Esophagus mucosa (tissue), 1 donor: ENCODE measurements around the gene RNFT1. TPM values are rescaled to one million over a fixed set of nuclear protein-coding genes. Genes with fewer than 3 reads are reported as not detected.
"Not testable (repeated sequence)": the region's sequence is repeated elsewhere in the genome, so short reads cannot be mapped to it uniquely, and the experiment has no call there.

Experiments used
- ATAC-seq: fragments of 200-7000 bp; cut with Tn5 transposase; one replicate; pipeline ENCODE4 v1.9.1; 2020
- total RNA-seq: library from RNA; stranded (reverse); gene quantifications from one replicate; pipeline ENCODE4 v1.2.4, GENCODE V29; 2023
- donor health status: DM: yes; HTN: yes; CAD: no.

Gene RNFT1, protein sequence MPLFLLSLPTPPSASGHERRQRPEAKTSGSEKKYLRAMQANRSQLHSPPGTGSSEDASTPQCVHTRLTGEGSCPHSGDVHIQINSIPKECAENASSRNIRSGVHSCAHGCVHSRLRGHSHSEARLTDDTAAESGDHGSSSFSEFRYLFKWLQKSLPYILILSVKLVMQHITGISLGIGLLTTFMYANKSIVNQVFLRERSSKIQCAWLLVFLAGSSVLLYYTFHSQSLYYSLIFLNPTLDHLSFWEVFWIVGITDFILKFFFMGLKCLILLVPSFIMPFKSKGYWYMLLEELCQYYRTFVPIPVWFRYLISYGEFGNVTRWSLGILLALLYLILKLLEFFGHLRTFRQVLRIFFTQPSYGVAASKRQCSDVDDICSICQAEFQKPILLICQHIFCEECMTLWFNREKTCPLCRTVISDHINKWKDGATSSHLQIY
- total RNA-seq, result 10.1 TPM

GRCh38 chr17:59964482-59965328 is at the start of gene RNFT1:
Gene RNFT1 (minus strand): TSS chr17:59964740. CDS start chr17:59964663, 77 bp downstream.
- ATAC-seq, result peak; percentile 97

- not testable (repeated sequence) for ATAC-seq
Observed at GRCh38 chr17:60009326-60009725, 44.8 kb upstream of the RNFT1 start.

GRCh38 chr17:60008377-60008776 is 43.8 kb upstream of the RNFT1 start:
- not testable (repeated sequence) for ATAC-seq

DNA sequence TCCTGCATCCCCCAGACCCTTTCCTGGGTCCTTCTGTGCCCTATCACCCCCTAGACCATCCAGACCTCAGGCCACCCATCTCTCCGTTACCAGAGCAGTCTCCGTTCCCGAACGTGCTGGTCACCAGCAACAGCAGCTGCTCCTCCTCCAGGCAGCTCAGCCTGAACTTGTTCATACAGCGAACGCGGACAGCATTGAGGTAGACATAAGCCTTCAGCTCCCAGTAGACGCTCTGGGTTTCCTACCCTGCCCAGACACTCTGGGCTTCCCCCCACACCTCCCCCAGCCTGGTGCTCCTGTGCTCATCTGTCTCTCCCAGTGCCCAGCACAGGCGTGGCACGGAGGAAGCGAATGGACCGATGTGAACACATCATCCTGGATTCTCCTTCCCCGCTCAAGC is 41.6 kb upstream of the RNFT1 start:
- no peak for ATAC-seq

DNA sequence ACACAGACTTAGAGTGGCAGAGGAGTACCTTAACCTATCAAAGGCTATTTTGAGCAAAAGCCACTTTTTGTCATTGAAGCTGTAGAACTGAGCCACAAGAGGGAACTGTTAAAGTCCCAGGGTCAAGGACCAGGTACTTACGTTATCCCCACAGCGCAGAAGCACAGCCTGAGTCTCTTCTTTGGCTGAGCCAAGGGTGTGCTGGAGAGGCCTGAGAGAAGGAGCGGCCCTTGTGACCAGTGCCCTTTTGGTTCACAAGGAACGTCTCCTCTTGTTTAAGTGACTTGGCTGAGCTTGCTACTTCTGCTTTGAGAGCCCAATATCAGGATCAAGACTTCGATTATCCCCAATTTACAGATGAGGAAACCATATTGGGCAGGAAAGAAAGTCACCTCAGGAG is 40.0 kb upstream of the RNFT1 start:
- ATAC-seq, result not testable (repeated sequence)

- not testable (repeated sequence) for ATAC-seq
Observed at GRCh38 chr17:60002405-60002804, 37.9 kb upstream of the RNFT1 start.

- not testable (repeated sequence) for ATAC-seq
Observed at GRCh38 chr17:59996608-59997007, 32.1 kb upstream of the RNFT1 start.

DNA sequence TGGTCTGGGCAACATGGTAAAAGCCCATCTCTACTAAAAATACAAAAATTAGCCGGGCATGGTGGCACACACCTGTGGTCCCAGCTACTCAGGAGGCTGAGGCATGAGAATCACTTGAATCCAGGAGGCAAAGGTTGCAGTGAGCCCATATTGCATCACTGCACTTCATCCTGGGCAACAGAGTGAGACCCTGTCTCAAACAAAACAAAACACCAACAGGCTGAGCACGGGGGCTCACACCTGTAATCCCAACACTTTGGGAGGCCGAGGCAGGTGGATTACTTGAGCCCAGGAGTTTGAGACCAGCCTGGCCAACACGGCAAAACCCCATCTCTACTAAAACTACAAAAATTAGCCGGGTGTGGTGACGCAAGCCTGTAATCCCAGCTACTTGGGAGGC is 10.6 kb upstream of the RNFT1 start:
- ATAC-seq, result not testable (repeated sequence)

DNA sequence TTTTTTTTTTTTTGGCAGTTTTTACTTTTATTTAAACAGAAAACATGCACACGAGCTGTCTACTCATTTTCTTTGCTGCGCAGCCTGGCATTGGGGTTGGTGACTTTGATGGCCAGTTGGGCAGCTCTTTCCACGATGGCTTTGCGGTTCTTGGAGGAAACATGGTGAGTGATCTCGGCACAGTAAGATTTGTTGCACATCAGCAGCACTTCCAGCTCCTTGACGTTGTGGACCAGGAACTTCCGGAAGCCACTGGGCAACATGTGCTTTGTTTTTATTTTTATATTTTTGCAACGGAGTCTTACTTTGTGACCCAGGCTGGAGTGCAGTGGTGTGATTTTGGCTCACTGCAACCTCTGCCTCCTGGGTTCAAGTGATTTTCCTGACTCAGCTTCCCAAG is 8.9 kb upstream of the RNFT1 start:
- ATAC-seq, result not testable (repeated sequence)

DNA sequence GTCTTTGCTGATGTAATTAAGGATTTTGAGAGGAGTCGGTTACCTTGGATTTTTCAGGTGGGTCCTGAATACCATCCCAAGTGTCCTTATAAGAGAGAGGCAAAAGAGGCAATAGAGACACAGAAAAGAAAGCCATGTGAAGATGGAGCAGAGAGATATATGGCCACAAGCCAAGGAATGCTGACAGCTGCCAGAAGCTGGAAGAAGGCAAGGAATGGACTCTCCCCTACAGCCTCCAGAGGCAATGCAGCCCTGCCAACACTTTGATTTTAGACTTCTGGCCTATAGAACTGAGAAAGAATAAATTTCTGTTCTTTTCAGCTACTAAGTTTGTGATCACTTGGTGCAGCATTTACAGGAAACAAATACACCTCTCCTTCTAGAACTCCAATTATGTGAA is 8.2 kb upstream of the RNFT1 start:
- no peak for ATAC-seq

DNA sequence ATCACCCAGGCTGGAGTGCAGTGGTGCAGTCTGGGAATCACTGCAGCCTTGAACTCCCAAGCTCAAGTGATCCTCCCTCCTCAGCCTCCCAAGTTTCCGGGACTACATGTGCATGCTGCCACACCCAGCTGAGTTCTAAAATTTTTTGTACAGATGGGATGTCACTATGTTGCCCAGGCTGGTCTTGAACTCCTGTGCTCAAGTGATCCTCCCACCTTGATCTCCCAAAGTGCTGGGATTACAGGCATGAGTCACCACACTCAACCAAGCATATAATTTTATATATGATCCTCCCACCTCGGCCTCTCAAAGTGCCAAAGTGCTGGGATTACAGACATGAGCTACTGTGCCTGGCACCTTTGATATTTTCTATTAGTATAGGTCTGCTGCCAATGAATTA is 7.2 kb upstream of the RNFT1 start:
- ATAC-seq, result not testable (repeated sequence)

GRCh38 chr17:59963738-59964481 is 630 bp downstream of the RNFT1 start:
- ATAC-seq, result peak; percentile 58

DNA sequence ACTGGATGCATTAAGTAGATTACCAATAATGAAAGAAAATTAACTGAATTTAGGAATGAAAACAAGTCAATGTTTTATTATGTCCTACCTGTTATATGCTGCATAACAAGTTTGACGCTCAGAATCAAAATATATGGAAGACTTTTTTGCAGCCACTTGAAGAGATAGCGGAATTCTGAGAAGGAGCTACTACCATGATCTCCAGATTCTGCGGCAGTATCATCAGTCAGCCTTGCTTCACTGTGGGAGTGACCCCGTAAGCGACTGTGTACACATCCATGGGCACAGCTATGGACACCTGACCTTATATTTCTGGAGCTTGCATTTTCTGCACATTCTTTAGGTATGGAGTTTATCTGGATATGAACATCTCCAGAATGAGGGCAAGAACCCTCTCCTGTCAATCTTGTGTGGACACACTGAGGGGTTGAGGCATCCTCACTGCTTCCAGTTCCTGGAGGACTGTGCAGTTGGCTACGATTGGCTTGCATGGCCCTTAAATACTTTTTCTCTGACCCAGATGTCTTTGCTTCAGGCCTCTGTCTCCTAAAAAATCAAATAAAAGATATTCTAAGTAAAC is 1.7 kb downstream of the RNFT1 start:
- ATAC-seq, result no peak

DNA sequence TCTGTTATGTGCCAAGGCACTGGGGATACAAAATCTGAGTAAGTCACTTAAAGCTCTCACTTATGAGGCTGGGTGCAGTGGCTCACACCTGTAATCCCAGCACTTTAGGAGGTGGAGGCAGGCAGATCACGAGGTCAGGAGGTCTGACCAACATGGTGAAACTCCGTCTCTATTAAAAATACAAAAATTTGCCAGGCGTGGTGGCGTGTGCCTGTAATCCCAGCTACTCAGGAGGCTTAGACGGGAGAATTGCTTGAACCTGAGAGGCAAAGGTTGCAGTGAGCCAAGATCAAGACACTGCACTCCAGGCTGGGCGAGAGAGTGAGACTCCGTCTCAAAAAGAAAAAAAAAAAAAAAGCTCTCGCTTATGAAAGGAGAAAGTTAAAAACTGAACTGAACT is 5.0 kb downstream of the RNFT1 start:
- ATAC-seq, result not testable (repeated sequence)

DNA sequence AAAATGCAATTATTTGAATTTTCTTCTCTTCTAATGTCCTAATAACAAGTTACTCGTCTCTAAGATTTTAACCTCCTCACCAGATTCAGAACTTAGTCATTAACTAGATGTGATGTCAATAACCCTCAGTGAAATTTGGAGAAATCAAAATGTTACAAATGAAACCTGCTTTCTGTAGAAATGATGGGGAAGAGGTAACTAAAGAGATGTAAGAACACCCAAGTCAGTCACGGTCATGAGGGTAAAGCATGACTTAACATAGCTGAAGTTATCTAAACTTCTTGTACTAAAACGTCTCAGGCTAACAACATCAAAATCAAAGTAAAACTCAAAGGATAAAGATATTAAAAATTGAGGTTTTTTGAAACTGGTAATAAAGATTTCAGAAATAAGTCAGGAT is 9.7 kb downstream of the RNFT1 start:
- no peak for ATAC-seq

DNA sequence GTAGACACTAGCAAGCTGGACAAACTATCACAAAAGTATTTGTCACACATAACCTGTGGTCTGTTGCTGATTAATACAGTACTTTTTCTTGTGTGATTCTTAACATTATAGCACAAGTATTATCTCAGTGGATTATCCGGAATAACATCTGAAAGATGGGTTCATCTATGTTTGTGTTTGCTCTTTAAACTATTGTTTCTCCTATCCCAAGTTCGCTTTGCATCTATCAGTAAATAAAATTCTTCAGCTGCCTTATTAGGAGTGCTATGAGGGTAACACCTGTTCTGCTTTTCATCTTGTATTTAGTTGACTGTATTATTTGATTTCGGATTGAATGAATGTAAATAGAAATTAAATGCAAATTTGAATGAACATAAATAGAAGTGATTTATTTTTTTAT is 14.5 kb downstream of the RNFT1 start:
- no peak for ATAC-seq

GRCh38 chr17:59947310-59947709 is 17.2 kb downstream of the RNFT1 start:
- not testable (repeated sequence) for ATAC-seq

- ATAC-seq, result not testable (repeated sequence)
Observed at GRCh38 chr17:59946433-59946832, 18.1 kb downstream of the RNFT1 start.

- no peak for ATAC-seq
Observed at GRCh38 chr17:59941131-59941530, 23.4 kb downstream of the RNFT1 start.

DNA sequence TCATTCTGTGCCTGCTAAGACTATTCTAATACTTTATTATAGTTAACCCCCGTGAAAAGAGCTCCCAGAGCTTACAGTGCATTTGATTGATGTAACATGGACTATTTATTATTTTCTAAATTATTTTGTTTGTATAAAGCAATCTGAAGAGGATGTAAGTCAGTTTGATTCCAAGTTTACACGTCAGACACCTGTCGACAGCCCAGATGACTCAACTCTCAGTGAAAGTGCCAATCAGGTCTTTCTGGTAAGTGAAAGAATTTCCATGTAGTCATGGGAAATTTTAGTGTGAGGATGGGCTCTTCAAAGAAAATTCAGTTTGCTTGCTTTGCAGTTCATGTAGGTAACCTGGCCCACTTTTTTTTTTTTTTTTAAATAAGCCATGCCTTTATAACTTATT is 23.8 kb downstream of the RNFT1 start:
- ATAC-seq, result not testable (repeated sequence)

GRCh38 chr17:59933317-59933716 is 31.2 kb downstream of the RNFT1 start:
- ATAC-seq, result not testable (repeated sequence)

- ATAC-seq, result peak; percentile 89
Observed at GRCh38 chr17:59930768-59931167, 33.8 kb downstream of the RNFT1 start.
